Activated CD8-positive, alpha-beta memory T cell treated with anti-CD3 and anti-CD28 coated beads, Interleukin-2, amount 50 U/mL, for 4 hours (primary cell): ENCODE data around the gene EIF4B.
A peak's percentile ranks its signal among the peaks of the same experiment; 100 is the strongest.

Experiments
- DNase-seq: peaks from one replicate; pipeline ENCODE4 v3.0.0-alpha.2; 2020

EIF4B gene

GRCh38 chr12:53060064-53060720 lies 53.9 kb downstream of the EIF4B start:
- DNase-seq: no peak

DNA sequence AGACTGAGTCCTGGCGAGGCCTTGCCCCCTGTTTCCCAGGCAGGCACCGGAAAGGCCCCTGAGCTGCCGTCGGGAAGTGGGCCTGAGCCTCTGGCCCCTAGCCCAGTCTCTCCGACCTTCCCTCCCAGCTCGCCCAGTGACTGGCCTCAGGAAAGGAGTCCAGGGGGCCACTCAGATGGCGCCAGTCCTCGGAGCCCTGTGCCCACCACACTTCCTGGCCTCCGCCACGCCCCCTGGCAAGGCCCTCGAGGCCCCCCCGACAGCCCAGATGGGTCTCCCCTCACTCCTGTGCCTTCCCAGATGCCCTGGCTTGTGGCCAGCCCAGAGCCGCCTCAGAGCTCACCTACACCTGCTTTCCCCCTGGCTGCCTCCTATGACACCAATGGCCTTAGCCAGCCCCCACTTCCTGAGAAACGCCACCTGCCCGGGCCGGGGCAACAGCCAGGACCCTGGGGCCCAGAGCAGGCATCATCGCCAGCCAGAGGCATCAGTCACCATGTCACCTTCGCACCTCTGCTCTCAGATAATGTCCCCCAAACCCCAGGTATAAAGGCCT lies 54.5 kb downstream of the EIF4B start:
- DNase-seq: no peak

DNA sequence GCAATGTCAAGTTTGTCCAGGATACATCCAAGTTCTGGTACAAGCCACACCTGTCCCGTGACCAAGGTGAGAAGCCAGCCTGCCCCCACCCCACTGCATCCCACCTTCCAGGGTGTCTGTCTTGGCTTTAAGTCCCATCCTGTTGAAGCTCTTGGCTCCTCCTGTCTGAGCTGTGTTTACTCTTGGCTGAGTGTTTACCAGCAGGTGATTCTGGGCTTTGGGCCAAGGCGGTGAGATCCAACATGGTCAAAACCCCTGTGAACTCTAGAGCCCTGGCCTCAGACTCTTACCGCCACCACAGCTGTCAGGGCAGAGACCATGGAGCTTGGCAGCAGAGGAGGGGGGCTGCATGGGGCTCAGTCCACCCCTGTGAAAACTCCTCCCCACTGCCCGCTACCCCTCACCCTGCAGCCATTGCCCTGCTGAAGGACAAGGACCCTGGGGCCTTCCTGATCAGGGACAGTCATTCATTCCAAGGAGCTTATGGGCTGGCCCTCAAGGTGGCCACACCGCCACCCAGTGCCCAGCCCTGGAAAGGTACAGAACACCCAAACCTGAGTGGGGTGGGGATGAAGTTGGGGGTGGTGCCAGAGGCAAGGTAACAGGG lies 55.3 kb downstream of the EIF4B start:
- DNase-seq: no peak

DNA sequence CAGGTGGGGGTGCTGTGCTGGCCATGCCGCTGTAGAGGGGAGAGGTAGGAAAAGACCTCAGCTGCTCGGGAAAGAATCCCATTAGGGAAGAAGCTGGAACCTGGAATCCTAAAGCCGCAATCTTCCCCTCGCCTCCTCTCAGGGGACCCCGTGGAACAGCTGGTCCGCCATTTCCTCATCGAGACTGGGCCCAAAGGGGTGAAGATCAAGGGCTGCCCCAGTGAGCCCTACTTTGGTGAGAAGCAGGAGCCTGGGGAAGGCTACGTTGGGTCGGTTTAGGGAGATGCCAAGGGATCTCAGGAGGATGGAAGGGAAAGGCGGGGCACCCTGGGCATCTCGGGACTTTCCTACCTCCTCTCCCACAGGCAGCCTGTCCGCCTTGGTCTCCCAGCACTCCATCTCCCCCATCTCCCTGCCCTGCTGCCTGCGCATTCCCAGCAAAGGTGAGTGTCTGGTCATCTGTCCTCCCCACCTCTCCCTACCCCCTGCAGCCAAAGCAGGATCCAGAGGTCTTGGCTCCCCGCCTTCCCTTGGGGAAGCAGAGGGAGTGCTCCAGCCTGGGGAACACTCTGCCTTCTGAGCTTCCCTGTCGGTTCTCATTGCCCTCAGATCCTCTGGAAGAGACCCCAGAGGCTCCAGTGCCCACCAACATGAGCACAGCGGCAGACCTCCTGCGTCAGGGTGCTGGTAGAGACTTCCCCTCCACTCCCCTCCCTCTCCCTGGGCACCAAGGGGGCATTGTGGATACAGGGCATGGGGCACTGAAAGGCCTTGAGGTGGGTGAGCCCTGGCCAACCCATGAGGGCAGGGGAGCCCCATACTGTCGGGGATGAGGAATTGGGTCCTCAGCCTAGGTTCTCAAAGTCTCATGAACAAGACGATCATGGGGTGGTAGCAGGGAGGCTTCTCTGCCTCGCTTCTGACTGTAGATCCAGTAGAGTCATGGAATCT lies 56.0 kb downstream of the EIF4B start:
- no peak for DNase-seq

DNA sequence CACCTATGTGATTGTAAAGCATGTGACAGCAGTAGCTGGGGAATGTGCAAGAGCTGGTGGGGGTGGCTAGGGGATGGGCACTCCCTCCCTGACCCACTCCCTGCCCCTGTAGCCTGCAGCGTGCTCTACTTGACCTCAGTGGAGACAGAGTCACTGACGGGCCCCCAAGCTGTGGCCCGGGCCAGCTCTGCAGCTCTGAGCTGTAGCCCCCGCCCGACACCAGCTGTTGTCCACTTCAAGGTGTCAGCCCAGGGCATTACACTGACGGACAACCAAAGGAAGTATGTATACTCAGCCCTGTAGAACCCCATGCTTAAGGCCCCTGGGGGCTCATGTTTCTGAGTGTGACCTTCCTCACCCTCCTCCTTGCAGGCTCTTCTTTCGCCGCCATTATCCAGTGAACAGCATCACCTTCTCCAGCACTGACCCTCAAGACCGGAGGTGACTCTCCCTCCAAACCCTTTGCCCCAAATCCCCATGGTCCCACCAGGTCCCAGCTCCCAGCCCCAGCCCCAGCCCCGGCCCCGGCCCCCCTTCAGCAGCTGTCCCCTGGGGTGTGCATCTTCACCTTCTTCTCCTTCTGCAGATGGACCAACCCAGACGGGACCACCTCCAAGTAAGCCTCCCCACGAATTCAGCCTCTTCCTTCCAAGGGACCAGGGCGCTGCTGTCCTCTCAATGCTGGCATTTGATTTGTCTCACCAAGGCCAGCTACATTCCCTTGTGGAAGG lies 56.9 kb downstream of the EIF4B start:
- no peak for DNase-seq

GRCh38 chr12:53063708-53064612 lies 57.7 kb downstream of the EIF4B start:
- no peak for DNase-seq

- DNase-seq: no peak
Observed at GRCh38 chr12:53064613-53065436, 58.6 kb downstream of the EIF4B start.

GRCh38 chr12:53065470-53065869 lies 59.2 kb downstream of the EIF4B start:
- DNase-seq: no peak

- DNase-seq: peak; percentile 73
Observed at GRCh38 chr12:53065975-53066931, 60.0 kb downstream of the EIF4B start.

DNA sequence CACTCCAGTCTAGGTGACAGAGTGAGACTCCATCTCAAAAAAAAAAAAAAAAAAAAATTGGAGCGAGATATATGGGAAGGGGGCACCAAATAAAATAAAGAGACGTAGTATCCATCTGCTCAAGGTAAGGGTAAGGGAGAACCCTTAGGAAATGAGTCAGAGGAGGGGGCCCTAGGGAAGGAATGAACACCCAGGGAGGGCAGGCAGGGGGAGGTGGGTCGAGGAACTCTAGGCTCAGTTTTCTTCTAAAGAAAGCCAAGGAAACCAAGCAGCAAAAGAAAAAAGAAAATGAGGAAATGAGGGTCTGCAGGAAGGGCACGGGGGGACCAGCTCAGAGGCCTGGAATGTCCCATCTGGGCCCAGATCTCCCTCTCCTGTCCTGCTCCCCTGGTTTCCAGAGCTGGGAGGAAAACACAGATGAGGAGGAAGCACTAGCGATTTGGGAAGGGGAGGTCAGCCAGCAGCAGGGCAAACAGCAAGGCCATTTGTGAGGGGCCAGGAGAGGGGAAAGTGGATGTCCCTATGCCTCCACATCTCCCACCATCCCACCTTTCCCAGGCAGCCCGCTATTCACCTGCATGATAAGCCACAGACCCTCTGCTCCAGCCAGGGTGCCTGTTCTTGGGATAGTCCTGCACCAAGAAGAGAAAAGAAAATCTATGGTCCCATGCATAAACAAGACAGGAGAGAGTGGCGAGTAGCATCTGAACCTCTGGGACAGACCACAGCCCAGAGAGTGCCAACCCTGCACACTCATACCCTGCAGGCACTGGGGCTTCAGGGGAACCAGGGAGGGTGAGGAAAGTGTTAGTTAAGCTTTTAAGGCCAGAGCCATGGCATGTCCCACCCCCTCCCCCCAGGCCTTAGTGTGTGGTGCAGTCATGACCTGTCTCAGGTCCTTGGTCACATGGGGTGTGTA lies 61.1 kb downstream of the EIF4B start:
- DNase-seq: no peak

GRCh38 chr12:53067993-53068770 lies 61.9 kb downstream of the EIF4B start:
- DNase-seq: no peak

DNA sequence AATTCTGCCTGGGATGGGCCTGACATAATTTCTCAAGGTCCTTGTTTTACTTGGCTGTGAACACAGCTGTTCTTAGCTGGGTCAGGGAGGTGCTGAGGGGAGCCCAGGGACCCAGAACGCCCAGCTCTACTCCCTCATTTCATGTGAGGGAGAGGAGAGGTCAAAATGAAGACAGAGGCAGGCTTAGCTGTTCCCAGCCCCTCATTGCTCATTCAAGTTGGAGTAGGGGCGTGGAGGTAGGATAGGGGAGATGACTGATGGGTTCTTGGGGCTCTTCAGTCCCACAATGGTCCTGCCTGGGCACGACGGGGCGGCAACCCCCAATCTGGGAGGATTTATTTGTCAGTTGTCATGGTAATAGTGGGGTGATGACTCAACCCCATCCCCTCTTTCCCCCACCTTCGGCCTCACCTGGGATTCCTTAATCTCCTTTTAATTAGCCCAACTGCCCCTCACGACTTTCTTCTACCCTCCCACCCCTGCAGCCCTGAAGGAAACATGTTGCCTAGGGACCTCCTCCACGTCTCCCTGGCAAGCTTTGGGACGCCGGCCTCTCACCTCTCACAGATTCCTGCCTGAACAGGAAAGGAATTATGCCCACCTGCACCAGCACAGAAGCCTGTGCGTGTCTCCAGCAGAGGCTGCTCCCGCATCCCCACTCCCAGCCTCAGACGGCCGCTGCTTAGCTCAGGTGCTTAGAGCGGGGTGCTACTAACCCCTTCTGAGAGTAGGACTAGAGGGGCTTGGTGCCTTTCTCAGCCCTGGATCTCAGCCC lies 62.7 kb downstream of the EIF4B start:
- no peak for DNase-seq

DNA sequence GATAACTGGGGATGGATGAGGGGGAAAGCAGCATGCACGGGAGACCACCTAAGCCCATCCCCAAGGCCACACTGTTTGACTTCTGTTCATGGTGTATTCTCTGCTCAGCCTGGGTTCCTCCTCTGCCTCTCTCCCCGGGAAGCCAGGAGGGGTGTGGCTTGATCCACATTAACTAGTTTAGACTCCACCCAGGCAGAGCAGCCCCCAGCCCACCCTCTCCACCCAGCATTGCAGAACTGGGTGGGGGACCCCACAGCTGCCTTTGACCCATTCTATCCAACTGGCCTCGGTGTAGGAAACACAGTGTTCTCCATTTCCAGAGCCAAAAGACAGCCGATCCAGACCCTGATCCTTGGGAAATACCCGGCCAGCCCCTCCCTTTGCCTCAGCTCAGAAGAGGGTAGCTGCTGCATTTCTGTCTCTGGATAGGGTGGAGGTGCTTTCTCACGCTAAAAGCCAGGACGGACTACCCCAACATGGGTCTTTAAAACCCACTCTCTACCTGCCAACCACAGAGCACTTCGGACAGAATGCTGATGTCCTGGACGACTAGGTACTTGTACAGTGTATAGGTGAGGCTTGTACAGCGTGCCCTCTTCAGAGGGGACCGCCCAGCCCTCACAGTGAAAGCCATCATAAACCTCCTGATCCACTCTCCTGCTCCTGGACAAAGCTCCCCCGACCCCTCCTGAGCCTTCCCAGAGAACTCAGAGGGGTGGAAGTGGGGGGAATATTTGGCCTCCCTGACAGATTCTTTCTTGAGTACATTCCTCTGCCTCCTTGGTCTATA lies 63.6 kb downstream of the EIF4B start:
- DNase-seq: no peak

GRCh38 chr12:53070877-53071492 lies 64.7 kb downstream of the EIF4B start:
- no peak for DNase-seq
